Stimulated activated CD4-positive, alpha-beta T cell treated with anti-CD3 and anti-CD28 coated beads, Interleukin-1b, Interleukin-23, amount 100 ng/mL, for 48 hours (primary cell): ENCODE data around the gene SOX12.
"Not testable (repeated sequence)": the region's sequence is repeated elsewhere in the genome, so short reads cannot be mapped to it uniquely, and the experiment has no call there.

Source experiments
- DNase-seq: peaks from one replicate; pipeline ENCODE4 v3.0.0-alpha.2; 2020

SOX12 gene

DNA sequence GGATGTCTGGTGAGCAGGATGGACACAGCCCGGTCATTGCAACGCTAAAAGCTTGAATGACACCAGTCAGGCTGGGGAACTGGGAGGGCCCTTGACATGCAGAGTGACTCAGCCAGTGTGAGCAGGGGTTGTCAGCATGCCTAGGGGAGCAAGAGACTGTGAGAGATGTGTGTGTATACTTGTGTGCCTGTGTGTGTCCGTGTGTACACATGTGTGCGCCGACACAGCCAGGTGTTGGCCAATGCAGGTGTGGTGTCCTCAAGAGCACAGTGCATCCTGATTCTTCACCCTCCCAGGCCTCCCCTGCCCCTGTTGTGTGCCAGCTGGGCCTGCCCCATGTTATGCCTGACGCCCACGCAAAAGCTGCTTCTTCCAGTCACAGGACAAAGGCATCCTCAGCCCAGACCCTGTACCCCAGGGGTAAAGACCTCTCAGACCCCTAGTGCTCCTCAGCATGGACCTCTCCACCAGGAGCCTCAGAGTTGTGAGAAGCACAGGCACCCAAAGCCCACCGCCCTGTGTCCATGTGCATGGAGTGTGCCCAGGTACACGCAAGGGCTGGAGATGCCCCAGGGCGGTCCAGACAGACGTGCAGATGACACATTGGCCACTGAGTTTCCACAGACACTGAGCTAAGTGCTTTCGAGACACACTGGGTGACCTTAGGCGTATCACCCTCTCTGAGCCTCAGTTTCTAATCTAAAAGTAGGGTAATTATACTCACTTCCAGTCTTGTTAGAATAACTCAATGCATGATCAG lies 38.1 kb downstream of the SOX12 start:
- DNase-seq = no peak

- DNase-seq = peak; percentile 33
Measured at GRCh38 chr20:364905-365794, 39.8 kb downstream of the SOX12 start.

DNA sequence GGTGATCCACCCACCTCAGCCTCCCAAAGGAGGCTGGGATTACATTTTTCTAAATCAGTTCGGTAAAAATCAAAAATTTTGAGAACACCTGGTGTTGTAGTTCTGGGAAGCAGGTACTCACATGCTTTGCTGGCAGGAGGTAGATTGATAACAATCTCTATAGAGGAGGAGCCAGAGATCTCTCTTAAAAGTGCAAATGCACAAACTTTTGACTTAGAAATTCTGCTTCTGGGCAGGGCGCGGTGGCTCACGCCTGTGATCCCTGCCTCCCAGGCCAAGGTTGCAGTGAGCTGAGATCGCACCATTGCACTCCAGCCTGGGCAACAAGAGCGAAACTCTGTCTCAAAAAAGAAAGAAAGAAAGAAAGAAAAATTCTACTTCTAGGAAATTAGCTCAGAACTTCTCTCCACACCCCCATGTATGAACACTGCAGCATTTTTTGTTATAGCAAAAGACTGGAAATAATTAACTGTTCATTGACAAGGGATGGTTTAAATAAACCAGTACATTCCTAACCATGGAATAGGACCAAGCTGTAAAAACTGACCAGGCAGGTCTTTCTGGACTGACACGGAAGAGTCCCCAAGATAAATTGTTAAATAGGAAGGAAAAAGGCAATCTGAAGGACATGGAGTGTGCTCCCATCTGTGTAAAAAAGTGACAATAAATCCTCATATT lies 40.8 kb downstream of the SOX12 start:
- DNase-seq = no peak

GRCh38 chr20:366719-367485 lies 41.5 kb downstream of the SOX12 start:
- DNase-seq = no peak

DNA sequence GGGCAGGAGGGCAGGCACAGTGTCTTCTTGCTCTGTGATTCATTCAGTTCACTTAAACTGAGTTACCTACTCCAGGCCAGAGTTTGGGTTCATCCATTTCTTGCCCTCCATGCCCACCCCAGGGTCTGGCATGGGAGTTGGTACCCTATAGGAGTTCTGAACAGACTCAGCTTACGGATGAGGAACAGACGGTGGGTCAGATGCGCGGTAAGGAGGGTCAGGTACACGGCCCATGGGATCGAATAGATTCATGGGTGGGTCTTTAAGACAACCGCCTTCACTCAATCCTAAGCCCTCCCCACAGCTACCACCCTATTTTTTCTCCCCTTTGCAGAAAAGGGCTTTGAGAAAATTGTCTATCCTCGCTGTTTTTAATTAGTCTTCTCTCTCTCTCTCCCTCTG lies 42.1 kb downstream of the SOX12 start:
- DNase-seq = no peak

DNA sequence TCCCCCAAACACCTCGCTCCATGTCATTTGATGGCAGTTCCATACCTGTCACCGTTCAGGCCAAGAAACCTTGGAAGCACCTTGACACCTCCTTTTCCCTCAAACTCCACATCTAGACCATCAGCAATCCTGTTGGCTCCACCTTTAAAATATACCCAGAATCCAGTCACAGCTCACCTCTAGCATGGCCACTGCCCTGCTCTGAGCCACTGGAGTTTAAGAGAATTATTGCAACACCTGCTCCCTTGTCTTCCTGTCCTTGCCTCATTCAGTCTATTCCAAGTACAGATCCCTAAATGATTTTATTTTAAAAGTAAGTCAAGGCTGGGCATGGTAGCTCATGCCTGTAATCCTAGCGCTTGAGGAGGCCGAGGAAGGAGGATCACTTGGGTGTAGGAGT lies 43.6 kb downstream of the SOX12 start:
- no peak for DNase-seq

DNA sequence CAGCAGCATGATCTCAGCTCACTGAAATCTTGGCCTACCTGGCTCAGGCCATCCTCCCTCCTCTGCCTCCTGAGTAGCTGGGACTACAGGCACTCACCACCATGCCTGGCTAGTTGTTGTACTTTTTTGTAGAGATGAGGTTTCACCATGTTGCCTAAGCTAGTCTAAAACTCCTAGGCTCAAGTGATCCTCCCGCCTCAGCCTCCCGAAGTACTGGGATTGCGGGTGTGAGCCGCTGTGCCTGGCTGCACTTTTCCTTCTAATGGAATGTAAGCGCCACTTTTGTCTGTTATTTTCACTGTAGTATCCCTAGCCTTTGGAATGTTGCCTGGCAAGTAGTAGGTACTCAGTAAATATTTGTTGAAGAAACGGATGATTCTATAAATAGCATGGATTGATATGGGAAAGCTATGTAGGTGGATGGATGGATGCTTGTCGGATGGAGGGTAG lies 44.8 kb downstream of the SOX12 start:
- DNase-seq = no peak

- DNase-seq = no peak
Measured at GRCh38 chr20:370977-371754, 45.8 kb downstream of the SOX12 start.

GRCh38 chr20:371755-372542 lies 46.6 kb downstream of the SOX12 start:
- no peak for DNase-seq

DNA sequence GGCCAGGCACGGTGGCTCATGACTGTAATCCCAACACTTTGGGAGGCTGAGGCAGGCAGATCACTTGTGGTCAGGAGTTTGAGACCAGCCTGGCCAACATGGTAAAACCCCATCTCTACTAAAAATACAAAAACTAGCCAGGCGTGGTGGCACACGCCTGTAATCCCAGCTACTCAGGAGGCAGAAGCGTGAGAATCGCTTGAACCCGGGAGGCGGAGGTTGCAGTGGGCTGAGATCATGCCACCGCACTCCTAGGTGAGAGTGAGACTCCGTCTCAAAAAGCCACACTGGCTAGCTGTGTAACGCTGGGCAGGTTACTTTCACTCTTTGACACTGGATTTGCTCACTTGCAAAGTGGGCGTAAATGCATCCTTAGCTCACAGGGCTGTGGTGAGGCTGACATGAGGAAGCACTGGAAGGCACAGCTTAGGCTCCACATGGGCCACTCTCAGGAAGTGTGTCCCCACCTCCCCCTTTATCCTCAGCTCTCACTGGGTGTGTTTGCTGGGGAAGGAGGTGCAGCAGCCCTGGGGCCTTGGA lies 47.3 kb downstream of the SOX12 start:
- DNase-seq = not testable (repeated sequence)

DNA sequence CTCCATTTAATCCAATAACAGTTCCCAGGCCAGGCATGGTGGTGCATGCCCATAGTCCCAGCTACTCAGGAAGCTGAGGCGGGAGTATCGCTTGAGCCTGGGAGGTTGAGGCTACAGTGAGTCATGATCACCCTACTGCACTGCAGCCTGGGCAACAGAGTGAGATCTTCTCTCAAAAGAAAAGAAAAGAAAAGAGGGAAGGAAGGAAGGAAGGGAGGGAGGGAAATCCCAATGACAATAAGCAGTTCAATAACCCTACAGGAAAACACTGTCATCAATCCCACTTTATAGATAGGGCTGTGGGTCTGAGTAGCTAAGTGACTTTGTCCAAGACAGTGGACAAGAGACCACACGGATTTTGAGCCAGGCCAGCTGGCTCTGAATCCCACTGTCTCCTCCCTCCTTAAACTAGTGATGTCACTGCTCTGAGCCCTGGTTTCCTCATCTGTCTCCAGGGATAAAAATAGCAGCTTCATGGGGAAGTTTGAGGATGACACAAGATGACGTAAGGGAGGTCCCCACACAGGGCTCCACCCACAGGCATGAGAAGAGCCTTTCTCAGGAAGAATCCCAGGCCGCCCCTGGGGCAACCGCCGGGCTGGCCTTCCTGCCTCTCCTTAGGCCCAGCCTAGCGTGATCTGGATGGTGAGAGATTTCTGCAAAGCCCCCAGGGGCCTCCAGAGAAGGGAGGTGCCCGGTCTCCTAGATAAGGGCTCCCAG lies 48.0 kb downstream of the SOX12 start:
- no peak for DNase-seq

DNA sequence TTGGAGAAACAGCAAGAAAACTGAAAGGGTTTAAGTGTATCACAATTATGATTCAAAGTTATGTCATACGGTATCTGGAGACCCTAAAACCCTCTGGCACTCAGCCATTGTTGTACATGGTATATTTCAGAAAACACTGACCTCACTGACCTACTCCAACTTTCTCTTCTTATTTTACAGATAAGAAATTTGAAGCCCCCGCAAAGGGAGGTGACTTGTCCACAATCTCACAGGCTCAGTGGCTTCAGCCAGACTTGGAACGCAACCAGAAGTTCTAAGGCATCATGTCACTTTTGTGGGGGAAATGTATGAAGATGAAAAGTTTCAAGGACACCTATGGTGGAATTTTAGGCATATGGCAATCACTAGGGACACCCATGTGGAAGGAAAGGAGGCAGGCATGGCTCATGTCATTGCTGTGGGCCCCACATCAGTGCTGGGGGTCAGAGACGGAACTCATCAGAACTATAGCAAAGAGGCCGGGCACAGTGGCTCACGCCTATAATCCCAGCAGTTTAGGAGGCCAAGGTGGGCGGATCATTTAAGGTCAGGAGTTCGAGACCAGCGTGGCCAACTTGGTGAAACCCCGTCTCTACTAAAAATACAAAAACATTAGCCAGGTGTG lies 50.0 kb downstream of the SOX12 start:
- no peak for DNase-seq

DNA sequence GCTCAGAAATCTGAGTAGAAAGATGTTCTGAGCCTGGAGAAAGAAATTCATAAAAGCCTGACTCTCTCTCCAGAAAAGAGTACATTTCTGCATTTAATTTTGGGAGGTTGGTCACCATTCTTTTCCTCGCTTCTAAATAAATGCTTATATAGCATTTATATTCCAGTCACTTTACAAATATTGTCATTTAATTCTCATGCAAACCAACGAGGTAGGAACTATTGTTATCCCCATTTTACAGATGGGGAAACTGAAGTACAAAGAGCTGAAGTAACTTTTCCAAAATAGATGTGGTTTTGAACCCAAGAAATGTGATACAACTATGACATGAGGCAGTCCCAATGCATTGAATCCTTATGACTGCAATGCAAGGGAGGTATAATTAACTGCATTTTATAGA lies 50.7 kb downstream of the SOX12 start:
- no peak for DNase-seq

GRCh38 chr20:376750-377149 lies 51.4 kb downstream of the SOX12 start:
- DNase-seq = no peak

GRCh38 chr20:377578-377977 lies 52.2 kb downstream of the SOX12 start:
- not testable (repeated sequence) for DNase-seq

DNA sequence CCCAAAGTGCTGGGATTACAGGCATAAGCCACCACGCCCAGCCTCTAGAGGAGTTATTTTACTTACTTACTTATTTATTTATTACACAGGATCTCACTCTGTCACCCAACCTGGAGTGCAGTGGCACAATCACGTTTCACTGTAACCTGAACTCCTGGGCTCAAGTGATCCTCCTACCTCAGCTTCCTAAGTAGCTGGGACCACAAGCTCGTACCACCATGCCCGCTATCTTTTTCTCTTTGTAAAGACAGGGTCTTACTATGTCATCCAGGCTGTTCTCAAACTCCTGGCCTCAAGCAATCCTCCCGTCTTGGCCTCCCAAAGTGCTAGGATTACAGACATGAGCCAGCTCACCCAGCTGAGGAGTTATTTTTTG lies 53.6 kb downstream of the SOX12 start:
- DNase-seq = no peak
